ENCODE measurements around the gene TRABD2A. TPM values are rescaled to one million over a fixed set of nuclear protein-coding genes. Genes with fewer than 3 reads are reported as not detected.

TRABD2A gene
- total RNA-seq, 2 donors from 2014 or later = 0.52 to 5.3 TPM

DNA sequence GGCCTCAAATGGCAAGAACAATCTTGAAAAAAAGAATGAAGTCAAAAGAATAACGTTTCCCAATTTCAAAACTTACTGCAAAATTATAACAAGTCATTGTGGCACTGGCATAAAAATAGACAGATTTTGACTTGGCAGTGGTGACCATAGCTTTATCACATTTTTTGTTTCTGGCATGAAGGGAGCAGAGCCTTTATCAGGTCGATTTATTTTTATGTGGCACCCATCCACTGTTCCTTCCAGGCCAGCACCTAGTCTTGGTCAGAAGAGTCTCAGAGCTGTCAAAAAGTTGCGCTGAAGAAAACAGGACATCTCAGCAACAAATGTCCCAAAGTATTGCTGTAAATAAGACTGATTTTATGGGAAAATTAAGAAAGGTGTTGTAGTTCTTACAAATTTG is 92.4 kb downstream of the TRABD2A start:
- H3K9me3 ChIP-seq = peaks cover 0 to 4% (median 0%) of the 10 kb centered on the region in 3 donors
- H3K4me1 ChIP-seq = no peaks in the 10 kb centered on the region
- WGBS, 2 donors = 51 to 55% methylated on average over 3 of the region's 3 CpGs
- no peaks in the 10 kb centered on the region for H3K27me3 ChIP-seq
- intact Hi-C loops (cut with DNase I) = no loop called here
- DNase-seq (no peak), ATAC-seq (no peak)
- no peaks in the 10 kb centered on the region for H3K36me3 ChIP-seq (replicated peaks in 1 of 2; ENCODE audit: insufficient read depth in 1 of 2, low read depth in 2 of 2)
- H3K27ac ChIP-seq = no peak overlapping the region
- H3K4me3 ChIP-seq = no peak overlapping the region
- TF ChIP-seq POLR2A (IDR thresholded peaks at IDR 0.05) = no peak
- TF ChIP-seq, protein P1, sequence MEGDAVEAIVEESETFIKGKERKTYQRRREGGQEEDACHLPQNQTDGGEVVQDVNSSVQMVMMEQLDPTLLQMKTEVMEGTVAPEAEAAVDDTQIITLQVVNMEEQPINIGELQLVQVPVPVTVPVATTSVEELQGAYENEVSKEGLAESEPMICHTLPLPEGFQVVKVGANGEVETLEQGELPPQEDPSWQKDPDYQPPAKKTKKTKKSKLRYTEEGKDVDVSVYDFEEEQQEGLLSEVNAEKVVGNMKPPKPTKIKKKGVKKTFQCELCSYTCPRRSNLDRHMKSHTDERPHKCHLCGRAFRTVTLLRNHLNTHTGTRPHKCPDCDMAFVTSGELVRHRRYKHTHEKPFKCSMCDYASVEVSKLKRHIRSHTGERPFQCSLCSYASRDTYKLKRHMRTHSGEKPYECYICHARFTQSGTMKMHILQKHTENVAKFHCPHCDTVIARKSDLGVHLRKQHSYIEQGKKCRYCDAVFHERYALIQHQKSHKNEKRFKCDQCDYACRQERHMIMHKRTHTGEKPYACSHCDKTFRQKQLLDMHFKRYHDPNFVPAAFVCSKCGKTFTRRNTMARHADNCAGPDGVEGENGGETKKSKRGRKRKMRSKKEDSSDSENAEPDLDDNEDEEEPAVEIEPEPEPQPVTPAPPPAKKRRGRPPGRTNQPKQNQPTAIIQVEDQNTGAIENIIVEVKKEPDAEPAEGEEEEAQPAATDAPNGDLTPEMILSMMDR (IDR thresholded peaks at IDR 0.05) = no peak

DNA sequence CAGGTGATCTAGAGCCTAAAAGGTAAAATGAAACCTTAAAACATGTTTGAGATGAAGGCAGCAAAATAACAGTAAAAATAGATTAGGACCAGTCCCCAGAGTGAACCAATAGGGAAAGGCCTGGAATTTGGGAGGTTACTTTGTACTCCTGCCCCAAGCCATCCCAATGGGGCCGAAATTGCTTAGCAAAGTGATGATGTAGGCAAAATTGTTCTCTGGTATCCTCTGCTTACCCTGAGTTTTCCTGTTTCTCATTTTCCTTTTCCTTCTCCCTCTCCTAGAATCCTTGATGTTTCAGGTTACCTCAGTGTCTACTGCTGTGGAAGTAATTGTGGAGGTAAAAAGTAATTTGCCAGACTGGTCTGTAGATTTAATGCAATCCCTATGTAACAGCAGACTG is 92.9 kb downstream of the TRABD2A start:
- ATAC-seq (no peak), DNase-seq (no peak)
- 37 to 89% methylated on average over 1 of the region's 1 CpG for WGBS, 2 donors
- Histone ChIP-seq H3K27ac (no peak overlapping the region), H3K9me3 (peaks cover 0 to 4% (median 0%) of the 10 kb centered on the region in 3 donors), H3K4me3 (no peak overlapping the region), H3K4me1 (no peaks in the 10 kb centered on the region), H3K36me3 (replicated peaks in 1 of 2; ENCODE audit: insufficient read depth in 1 of 2, low read depth in 2 of 2) (no peaks in the 10 kb centered on the region), H3K27me3 (no peaks in the 10 kb centered on the region)
- no peak for TF ChIP-seq POLR2A (IDR thresholded peaks at IDR 0.05)
- TF ChIP-seq, protein P1 (IDR thresholded peaks at IDR 0.05) = no peak
- intact Hi-C loops (cut with DNase I) = no loop called here

DNA sequence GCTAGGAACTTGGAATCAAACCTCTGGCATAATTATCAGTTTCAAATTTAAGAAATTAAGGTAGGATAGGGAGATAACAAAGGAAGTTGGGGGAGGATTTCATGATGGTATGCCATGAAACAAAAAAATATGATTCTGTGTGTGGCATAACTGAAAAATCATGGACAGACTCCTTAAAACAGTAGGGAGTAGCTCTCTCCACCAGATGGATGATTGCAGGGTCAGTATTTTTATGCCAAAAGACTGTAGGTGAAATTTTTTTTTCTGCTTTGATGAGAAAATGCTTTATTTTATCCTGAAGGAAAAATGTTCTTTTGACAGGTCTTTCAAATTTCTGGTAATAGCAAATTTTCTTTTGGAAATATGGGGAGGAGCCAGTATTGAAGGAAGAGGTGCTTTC is 94.3 kb downstream of the TRABD2A start:
- H3K4me1 ChIP-seq = no peaks in the 10 kb centered on the region
- ATAC-seq = no peak
- no peaks in the 10 kb centered on the region for H3K9me3 ChIP-seq
- no peak overlapping the region for H3K27ac ChIP-seq
- intact Hi-C loops (cut with DNase I) = no loop called here
- no peak overlapping the region for H3K4me3 ChIP-seq
- H3K27me3 ChIP-seq = no peaks in the 10 kb centered on the region
- no peaks in the 10 kb centered on the region for H3K36me3 ChIP-seq (replicated peaks in 1 of 2; ENCODE audit: insufficient read depth in 1 of 2, low read depth in 2 of 2)
- TF ChIP-seq, protein P1 (IDR thresholded peaks at IDR 0.05) = no peak
- TF ChIP-seq POLR2A (IDR thresholded peaks at IDR 0.05) = no peak
- no peak for DNase-seq

DNA sequence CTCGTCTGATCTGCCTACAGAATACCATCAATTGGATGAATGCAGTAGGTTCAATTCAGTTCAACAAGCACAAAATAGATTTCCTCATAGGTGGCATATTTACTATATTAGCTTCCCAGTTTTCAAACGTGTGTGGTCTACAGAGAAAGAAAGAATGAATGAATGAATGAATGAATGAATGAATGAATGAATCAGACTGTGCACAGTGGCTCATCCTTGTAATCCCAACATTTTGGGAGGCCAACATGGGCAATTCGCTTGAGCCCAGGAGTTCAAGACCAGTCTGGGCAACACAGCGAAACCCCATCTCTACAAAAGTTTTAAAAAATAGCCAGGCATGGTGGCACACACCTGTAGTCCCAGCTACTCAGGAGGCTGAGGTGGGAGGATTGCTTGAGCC is 94.9 kb downstream of the TRABD2A start:
- Histone ChIP-seq H3K9me3 (no peaks in the 10 kb centered on the region), H3K36me3 (replicated peaks in 1 of 2; ENCODE audit: insufficient read depth in 1 of 2, low read depth in 2 of 2) (no peaks in the 10 kb centered on the region), H3K4me1 (no peaks in the 10 kb centered on the region), H3K4me3 (no peak overlapping the region), H3K27ac (no peak overlapping the region), H3K27me3 (no peaks in the 10 kb centered on the region)
- intact Hi-C loops (cut with DNase I) = no loop called here
- no peak for TF ChIP-seq POLR2A (IDR thresholded peaks at IDR 0.05)
- TF ChIP-seq, protein P1 (IDR thresholded peaks at IDR 0.05) = no peak
- DNase-seq (no peak), ATAC-seq (no peak)
- 72 to 82% methylated on average over 4 of the region's 4 CpGs for WGBS, 2 donors

DNA sequence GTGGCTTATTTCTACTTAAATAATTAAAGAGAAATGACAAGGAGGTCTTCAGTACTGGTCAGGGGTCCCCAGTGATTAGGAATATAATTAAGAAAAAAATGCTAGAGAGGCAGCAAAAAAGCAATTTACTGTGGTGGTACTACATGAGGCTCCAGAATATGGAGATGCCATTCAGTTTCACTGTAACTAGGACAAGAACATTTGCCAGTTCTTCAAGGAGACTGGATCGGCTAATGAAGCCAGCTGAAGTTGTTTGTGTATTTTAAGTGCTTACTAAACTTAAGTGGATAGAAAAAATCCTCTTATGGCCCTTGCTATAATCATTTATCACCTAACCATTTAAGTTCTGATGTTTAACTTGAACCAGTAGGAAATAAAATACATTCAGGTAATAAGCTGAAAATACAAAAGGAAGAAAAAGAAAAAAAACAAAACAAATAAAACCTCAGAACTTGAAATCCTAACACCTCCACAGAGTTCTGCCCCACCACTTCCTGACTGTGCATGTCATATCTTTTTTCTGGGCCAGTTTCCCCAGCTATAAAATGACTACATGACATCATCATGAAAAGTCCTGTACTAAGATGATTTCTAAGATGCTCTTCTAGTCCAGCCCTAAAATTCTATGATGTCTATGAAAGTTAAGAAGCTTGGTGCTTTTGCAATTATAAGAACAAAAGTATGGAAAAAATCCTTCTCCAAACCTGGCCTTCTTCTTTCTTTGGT is 98.0 kb downstream of the TRABD2A start:
- no peaks in the 10 kb centered on the region for H3K9me3 ChIP-seq
- no peak overlapping the region for H3K27ac ChIP-seq
- H3K4me1 ChIP-seq = no peaks in the 10 kb centered on the region
- TF ChIP-seq, protein P1 (IDR thresholded peaks at IDR 0.05) = no peak
- no peak for TF ChIP-seq POLR2A (IDR thresholded peaks at IDR 0.05)
- H3K27me3 ChIP-seq = no peaks in the 10 kb centered on the region
- DNase-seq = no peak
- no peak overlapping the region for H3K4me3 ChIP-seq
- H3K36me3 ChIP-seq (replicated peaks in 1 of 2; ENCODE audit: insufficient read depth in 1 of 2, low read depth in 2 of 2) = no peaks in the 10 kb centered on the region
- intact Hi-C loops (cut with DNase I) = no loop called here
- no peak for ATAC-seq
- WGBS, 2 donors = 57 to 82% methylated on average over 1 of the region's 1 CpG

Measured in body of pancreas (tissue), 4 donors.